ENCODE results near the gene SYNDIG1L.

SYNDIG1L gene

DNA sequence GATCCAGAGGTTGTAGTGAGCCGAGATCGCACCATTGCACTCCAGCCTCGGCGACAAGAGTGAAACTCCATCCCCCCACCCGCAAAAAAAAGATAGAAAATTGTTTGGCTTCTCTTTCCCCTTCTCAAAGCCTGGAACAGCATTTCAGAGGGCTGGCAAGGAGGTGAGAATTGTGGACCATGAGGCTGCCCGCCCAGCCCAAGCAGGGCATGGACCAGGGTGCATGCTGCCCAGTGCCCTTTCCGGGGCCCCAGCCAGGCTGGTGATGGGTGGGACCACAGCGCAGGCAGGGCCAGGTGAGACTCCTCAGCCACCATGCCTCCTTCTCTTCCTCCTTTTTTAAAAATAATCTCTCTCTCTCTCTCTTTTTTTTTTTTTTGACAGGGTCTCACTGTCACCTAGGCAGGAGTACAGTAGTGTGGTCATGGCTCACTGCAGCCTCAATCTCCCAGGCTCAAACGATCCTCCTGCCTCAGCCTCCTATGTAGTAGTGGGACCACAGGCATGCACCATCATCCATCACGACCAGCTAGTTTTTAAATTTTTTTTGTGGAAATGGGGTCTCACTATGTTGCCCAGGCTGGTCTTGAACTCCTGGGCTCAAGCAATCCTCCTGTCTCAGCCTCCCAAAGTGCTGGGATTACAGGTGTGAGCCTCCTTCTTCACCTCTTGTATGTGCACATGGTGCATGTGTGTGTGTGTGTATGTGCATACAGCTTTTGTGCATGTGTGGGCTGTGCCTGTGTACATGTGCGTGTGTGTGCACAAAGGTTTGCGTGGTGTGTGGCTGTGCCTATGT lies 22.2 kb downstream of the SYNDIG1L start:
- H3K4me1 ChIP-seq (ENCODE audit: control insufficient read depth, insufficient read depth, low read length), result peaks cover 21% of the 10 kb centered on the region
- H3K27ac ChIP-seq (ENCODE audit: low read depth, low read length), result no peak overlapping the region
- no peaks in the 10 kb centered on the region for H3K27me3 ChIP-seq (ENCODE audit: control insufficient read depth, insufficient read depth, low read length)
- H3K36me3 ChIP-seq (ENCODE audit: control insufficient read depth, insufficient read depth, low read length), result no peaks in the 10 kb centered on the region
- no peaks in the 10 kb centered on the region for H3K9me3 ChIP-seq (ENCODE audit: control insufficient read depth, insufficient read depth, low read length)
- H3K9ac ChIP-seq (ENCODE audit: low read depth, low read length), result no peak overlapping the region
- H3K4me3 ChIP-seq (ENCODE audit: low read depth, low read length), result no peak overlapping the region

DNA sequence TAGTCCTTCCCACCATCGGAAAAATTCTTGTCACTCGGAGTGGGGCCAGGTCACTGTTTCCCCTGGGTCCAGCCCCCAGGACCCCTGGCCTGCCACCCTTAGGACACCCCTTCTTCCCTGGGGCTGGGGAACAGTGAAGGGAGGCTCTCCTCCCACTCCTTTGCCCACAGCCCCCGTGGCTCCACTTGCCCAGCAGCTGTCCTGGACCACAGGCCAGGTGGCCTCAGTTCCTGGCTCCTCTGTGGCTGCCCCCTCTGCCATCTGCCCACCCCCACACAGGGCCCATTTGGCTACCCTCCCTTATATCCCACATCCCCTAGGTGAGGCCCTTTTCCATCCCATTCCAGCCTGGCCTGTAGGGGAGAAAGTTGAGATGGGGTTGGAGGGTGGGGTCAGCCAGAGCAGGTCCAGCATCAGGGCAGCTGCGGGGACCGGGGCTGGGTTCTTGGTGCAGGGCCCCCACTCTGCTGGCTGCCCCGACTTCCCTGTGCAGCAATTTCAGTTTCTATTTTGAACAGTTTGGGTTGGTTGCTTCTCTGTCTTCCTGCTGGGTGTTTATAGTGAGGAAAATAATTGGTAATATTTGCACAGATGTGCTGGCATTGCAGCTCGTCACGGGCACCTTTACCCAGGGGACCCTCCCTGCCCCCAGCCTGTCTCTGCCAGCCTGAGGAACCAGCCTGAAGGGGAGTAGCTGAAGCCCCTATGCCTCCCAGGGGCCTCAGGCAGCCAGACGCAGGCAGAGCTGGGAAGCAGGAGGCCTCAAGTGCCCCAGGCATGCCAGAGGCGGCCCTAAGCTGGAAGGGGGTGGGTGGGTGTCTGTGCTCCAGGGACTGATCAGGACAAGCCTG lies 23.4 kb downstream of the SYNDIG1L start:
- H3K4me3 ChIP-seq (ENCODE audit: low read depth, low read length), result no peak overlapping the region
- H3K27ac ChIP-seq (ENCODE audit: low read depth, low read length), result no peak overlapping the region
- H3K9ac ChIP-seq (ENCODE audit: low read depth, low read length), result no peak overlapping the region
- no peaks in the 10 kb centered on the region for H3K9me3 ChIP-seq (ENCODE audit: control insufficient read depth, insufficient read depth, low read length)
- no peaks in the 10 kb centered on the region for H3K27me3 ChIP-seq (ENCODE audit: control insufficient read depth, insufficient read depth, low read length)
- no peaks in the 10 kb centered on the region for H3K36me3 ChIP-seq (ENCODE audit: control insufficient read depth, insufficient read depth, low read length)
- peaks cover 21% of the 10 kb centered on the region for H3K4me1 ChIP-seq (ENCODE audit: control insufficient read depth, insufficient read depth, low read length)

DNA sequence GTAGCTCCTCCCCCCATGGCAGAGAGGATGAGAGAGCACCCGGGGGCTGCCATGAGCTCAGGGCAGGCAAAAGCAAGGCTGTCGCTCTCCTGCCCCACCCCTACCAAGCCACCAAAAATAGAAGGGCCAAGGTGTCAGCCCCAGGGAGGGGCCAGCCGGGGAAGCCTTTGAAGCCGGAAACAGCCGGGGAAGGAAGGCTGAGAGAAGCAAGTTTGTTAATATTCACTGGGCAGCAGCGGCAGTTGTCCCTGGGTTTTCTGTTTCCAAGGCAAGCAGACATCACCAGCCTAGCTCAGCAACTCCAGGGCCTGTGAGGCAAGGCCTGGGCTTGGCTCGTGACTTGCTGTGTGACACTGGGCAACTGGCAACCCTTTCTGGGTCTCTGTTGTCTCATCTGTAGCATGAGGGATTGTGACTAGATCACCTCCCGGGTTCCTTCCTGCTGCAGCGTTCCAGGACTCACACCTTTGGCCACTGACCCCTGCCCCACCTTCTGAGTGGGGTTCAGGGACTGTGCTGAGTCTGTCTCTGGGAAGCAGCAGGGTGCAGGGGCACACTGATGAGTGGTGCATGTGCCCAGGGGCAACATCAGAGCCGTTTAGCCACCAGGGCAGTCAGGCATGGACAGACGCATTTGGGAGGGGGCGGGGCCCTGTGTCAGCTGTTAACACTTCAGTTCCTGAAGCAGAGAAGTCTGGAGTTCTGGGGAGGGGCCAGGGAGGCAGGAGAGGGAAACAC lies 24.3 kb downstream of the SYNDIG1L start:
- H3K27ac ChIP-seq (ENCODE audit: low read depth, low read length), result peak overlapping the region; percentile 67
- H3K9ac ChIP-seq (ENCODE audit: low read depth, low read length), result no peak overlapping the region
- no peaks in the 10 kb centered on the region for H3K27me3 ChIP-seq (ENCODE audit: control insufficient read depth, insufficient read depth, low read length)
- H3K36me3 ChIP-seq (ENCODE audit: control insufficient read depth, insufficient read depth, low read length), result no peaks in the 10 kb centered on the region
- peaks cover 21% of the 10 kb centered on the region for H3K4me1 ChIP-seq (ENCODE audit: control insufficient read depth, insufficient read depth, low read length)
- no peak overlapping the region for H3K4me3 ChIP-seq (ENCODE audit: low read depth, low read length)
- no peaks in the 10 kb centered on the region for H3K9me3 ChIP-seq (ENCODE audit: control insufficient read depth, insufficient read depth, low read length)

DNA sequence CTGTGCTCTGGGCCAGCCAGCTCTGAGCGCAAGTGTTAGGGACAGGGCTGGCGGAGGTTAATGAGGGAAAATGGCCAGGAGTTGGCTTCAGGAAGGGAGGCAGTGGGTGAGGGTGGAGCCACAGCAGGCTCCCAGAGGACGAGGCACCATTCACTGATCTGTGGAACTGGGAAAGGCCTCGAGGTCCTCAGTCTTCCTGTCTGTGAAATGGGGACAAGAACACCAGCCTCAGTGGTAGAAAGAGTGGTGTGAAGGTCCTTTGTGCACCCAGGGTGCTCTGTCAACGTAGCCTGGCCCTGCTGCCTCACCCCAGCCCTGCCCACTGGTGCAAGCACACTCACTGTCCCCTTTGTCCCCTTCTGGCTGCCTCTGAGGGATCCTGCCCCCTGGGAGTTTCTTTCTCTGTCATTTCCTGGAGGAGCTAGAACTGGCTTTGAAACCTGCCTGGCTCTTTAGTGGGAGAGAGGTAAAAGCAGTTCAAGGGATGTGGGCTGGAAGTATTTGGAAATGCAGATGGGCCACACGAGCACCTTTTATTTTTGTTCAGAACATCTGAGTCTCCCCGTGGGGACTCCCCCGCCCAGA lies 25.0 kb downstream of the SYNDIG1L start:
- Histone ChIP-seq H3K27me3 (ENCODE audit: control insufficient read depth, insufficient read depth, low read length) (no peaks in the 10 kb centered on the region), H3K9me3 (ENCODE audit: control insufficient read depth, insufficient read depth, low read length) (no peaks in the 10 kb centered on the region), H3K9ac (ENCODE audit: low read depth, low read length) (no peak overlapping the region), H3K36me3 (ENCODE audit: control insufficient read depth, insufficient read depth, low read length) (no peaks in the 10 kb centered on the region), H3K4me1 (ENCODE audit: control insufficient read depth, insufficient read depth, low read length) (peaks cover 21% of the 10 kb centered on the region), H3K27ac (ENCODE audit: low read depth, low read length) (peak overlapping the region; percentile 67), H3K4me3 (ENCODE audit: low read depth, low read length) (no peak overlapping the region)

DNA sequence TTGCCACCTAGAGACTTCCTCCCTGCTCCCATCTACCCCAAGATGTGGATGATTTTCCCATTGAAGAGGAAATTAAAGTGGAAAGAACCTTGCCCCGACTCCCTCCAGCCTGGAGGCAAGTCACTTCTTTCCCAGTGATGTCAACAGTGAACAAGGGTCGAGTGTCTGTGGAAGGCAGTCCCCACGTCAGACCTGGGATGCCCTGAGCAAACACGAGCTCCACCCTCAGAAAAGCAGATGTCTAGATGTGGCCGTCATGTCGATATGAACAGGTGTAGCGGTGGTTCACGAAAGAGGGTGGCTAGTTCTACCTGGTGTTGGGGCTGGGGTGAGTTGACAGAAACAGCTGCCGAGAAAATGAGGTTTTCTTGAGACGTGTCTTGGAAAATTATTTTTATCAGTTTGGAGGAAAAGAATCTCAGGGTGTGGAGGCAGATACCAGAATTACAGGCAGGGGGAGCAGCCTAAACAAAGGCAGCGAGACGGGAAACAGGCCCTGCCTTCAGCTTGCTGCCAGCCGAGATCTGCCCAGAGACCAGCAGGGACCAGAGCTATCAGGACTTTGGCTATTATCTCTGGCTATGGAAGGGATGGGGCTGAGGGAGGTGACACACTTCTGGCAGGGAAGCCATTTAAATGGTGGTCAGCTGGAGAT lies 25.9 kb downstream of the SYNDIG1L start:
- no peaks in the 10 kb centered on the region for H3K27me3 ChIP-seq (ENCODE audit: control insufficient read depth, insufficient read depth, low read length)
- H3K9me3 ChIP-seq (ENCODE audit: control insufficient read depth, insufficient read depth, low read length), result no peaks in the 10 kb centered on the region
- H3K36me3 ChIP-seq (ENCODE audit: control insufficient read depth, insufficient read depth, low read length), result no peaks in the 10 kb centered on the region
- peaks cover 21% of the 10 kb centered on the region for H3K4me1 ChIP-seq (ENCODE audit: control insufficient read depth, insufficient read depth, low read length)
- peak overlapping the region; percentile 24 for H3K27ac ChIP-seq (ENCODE audit: low read depth, low read length)
- no peak overlapping the region for H3K9ac ChIP-seq (ENCODE audit: low read depth, low read length)
- no peak overlapping the region for H3K4me3 ChIP-seq (ENCODE audit: low read depth, low read length)

DNA sequence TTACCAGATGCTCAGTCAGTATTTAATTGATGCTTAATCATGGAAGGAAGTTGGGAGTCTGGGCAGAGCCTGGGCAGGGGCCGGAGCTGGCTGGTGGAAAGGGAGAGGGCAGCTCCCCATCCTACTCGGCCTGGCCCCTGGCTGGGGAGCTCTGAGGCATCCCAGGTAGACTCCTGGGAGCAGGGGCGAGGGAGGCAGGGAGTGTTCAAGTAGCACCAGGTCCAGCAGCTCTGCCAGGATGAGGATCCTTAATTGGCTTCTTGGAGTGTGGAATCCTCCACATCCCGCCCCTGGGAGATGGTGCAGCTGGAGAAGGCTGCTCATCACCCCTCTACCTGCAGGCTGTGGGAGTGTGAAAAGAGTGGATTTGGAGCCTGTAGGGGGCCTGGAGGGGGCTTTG lies 30.9 kb downstream of the SYNDIG1L start:
- Histone ChIP-seq H3K27ac (ENCODE audit: low read depth, low read length) (no peak overlapping the region), H3K4me1 (ENCODE audit: control insufficient read depth, insufficient read depth, low read length) (0 out of 2 replicates have a peak, but pooled peaks cover 2% of the 10 kb centered on the region), H3K9me3 (ENCODE audit: control insufficient read depth, insufficient read depth, low read length) (no peaks in the 10 kb centered on the region), H3K9ac (ENCODE audit: low read depth, low read length) (no peak overlapping the region), H3K4me3 (ENCODE audit: low read depth, low read length) (no peak overlapping the region), H3K36me3 (ENCODE audit: control insufficient read depth, insufficient read depth, low read length) (no peaks in the 10 kb centered on the region), H3K27me3 (ENCODE audit: control insufficient read depth, insufficient read depth, low read length) (no peaks in the 10 kb centered on the region)

DNA sequence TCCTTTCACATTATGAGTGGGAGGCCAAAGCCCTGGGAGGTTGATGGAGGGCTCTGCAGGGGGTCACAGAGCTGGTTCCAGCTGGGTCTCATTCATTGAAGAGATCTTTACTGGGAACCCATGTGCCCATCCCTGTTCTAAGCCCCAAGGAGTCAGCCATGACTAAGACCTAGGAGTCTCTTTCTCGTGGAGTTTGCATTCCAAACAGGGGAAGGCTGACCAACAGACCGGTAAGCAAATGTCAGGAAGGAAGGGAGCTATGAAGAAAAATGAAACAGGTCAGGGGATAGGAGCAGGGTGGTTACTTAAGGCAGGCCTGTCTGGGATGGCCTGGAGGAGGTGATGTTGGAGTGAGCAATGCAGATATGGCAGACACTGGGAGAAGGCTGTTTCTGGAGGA lies 31.5 kb downstream of the SYNDIG1L start:
- H3K4me1 ChIP-seq (ENCODE audit: control insufficient read depth, insufficient read depth, low read length), result 0 out of 2 replicates have a peak, but pooled peaks cover 2% of the 10 kb centered on the region
- no peaks in the 10 kb centered on the region for H3K27me3 ChIP-seq (ENCODE audit: control insufficient read depth, insufficient read depth, low read length)
- H3K27ac ChIP-seq (ENCODE audit: low read depth, low read length), result no peak overlapping the region

DNA sequence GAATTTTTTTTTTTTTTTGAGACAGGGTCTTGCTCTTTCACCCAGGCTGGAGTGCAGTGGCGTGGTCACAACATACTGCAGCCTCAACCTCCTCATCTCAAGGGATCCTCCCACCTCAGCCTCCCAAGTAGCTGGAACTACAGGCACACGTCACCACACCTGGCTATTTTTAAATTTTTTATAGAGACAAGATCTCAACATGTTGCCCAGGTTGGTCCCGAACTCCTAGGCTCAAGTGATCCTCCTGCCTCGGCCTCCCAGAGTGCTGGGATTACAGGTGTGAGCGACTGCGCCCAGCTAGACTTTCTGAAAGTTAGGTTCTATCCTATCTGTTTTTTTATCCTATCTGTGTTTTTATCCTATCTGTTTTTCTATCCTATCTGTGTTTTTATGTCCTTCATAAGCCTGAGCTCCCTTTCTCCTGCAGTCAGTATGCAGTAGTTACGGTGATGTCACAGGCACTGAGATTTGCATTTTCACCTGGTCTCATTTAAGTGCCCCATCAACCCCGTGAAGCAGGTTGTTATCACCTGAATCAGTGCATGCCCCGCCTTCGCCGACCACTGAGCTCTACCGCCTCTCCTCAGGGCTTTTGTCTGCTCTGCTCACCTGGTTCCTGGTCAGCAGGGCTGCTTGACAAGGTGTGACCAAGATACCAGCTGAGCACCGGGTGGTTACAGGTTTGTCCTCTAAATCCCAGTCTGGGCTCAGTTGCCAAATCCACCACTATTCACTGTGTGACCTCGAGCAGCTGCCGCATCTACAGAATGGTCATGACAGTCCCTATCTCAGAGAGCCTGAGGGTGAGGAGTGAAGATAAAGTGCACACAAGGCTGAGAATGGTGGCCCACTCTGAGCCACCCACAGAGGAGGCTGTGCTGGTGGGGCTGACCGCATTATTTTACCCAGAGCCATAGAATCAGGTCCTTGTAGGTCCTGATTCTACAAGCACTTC lies 33.1 kb downstream of the SYNDIG1L start:
- no peak overlapping the region for H3K27ac ChIP-seq (ENCODE audit: low read depth, low read length)
- no peaks in the 10 kb centered on the region for H3K27me3 ChIP-seq (ENCODE audit: control insufficient read depth, insufficient read depth, low read length)
- no peak overlapping the region for H3K4me3 ChIP-seq (ENCODE audit: low read depth, low read length)
- H3K4me1 ChIP-seq (ENCODE audit: control insufficient read depth, insufficient read depth, low read length), result 0 out of 2 replicates have a peak, but pooled peaks cover 2% of the 10 kb centered on the region
- H3K36me3 ChIP-seq (ENCODE audit: control insufficient read depth, insufficient read depth, low read length), result no peaks in the 10 kb centered on the region
- H3K9ac ChIP-seq (ENCODE audit: low read depth, low read length), result no peak overlapping the region
- H3K9me3 ChIP-seq (ENCODE audit: control insufficient read depth, insufficient read depth, low read length), result no peaks in the 10 kb centered on the region

More for the DNA sequence above, 31.5 kb downstream of the SYNDIG1L start:
- Histone ChIP-seq H3K9me3 (ENCODE audit: control insufficient read depth, insufficient read depth, low read length) (no peaks in the 10 kb centered on the region), H3K4me3 (ENCODE audit: low read depth, low read length) (no peak overlapping the region), H3K36me3 (ENCODE audit: control insufficient read depth, insufficient read depth, low read length) (no peaks in the 10 kb centered on the region), H3K9ac (ENCODE audit: low read depth, low read length) (no peak overlapping the region)

DNA sequence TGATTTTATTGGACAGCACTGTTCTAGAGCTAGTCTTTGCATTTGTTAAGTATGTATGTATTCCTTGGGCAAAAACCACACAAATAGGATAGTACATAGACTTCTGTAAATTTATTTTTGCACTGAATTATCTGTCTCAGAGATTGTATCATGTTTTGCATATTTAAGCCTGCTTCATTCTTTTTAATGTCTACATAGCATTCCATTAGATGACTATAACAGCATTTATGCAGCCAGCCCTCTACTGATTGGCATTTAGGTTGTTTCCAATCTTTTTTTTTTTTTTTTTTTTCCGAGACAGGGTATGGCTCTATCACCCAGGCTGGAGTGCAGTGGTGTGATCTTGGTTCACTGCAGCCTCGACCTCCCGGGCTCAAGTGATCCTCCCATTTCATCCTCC lies 34.5 kb downstream of the SYNDIG1L start:
- no peaks in the 10 kb centered on the region for H3K27me3 ChIP-seq (ENCODE audit: control insufficient read depth, insufficient read depth, low read length)
- no peaks in the 10 kb centered on the region for H3K36me3 ChIP-seq (ENCODE audit: control insufficient read depth, insufficient read depth, low read length)
- no peak overlapping the region for H3K27ac ChIP-seq (ENCODE audit: low read depth, low read length)
- H3K4me1 ChIP-seq (ENCODE audit: control insufficient read depth, insufficient read depth, low read length), result 0 out of 2 replicates have a peak, but pooled peaks cover 2% of the 10 kb centered on the region
- no peak overlapping the region for H3K9ac ChIP-seq (ENCODE audit: low read depth, low read length)
- H3K4me3 ChIP-seq (ENCODE audit: low read depth, low read length), result no peak overlapping the region
- no peaks in the 10 kb centered on the region for H3K9me3 ChIP-seq (ENCODE audit: control insufficient read depth, insufficient read depth, low read length)
